Psoas muscle (tissue), 8 donors: ENCODE measurements around the gene TAF4. TPM values are rescaled to one million over a fixed set of nuclear protein-coding genes. Genes with fewer than 3 reads are reported as not detected.

Source experiments
- ATAC-seq, 4 donors: fragments of 200-7000 bp; cut with Tn5 transposase; one replicate each; pipeline ENCODE4 v1.9.1; 2020; ENCODE audit warnings: moderate library complexity in 3 of 4, mild to moderate bottlenecking in 2 of 4
- DNase-seq, 2 donors: peaks; one replicate each; pipeline ENCODE4 v3.0.0-alpha.2; 2020
- H3K27ac ChIP-seq: fragments of 200-600 bp; one replicate; pipeline ENCODE4 v1.8.0; 2022
- H3K27me3 ChIP-seq, 3 donors: fragments of 200-600 bp in 1 of 3; one replicate each; pipeline versions ENCODE4 v1.6.1 to v1.8.0; 2013 to 2022; ENCODE audit warnings: low read length in 2 of 3, mild to moderate bottlenecking in 2 of 3, moderate library complexity in 1 of 3; ENCODE audit not compliant: insufficient read depth in 3 of 3
- H3K36me3 ChIP-seq, 2 donors: fragments of 200-600 bp in 1 of 2; one replicate each; pipeline versions ENCODE4 v1.6.1 to v1.8.0; 2013 to 2022; ENCODE audit warnings: low read depth in 1 of 2, mild to moderate bottlenecking in 1 of 2, moderate library complexity in 1 of 2; ENCODE audit not compliant: insufficient read depth in 1 of 2
- H3K4me1 ChIP-seq: fragments of 200-600 bp; one replicate; pipeline ENCODE4 v1.8.0; 2022
- H3K4me3 ChIP-seq: fragments of 200-600 bp; one replicate; pipeline ENCODE4 v1.8.0; 2022; ENCODE audit warnings: mild to moderate bottlenecking
- H3K9me3 ChIP-seq: fragments of 200-600 bp; one replicate; pipeline ENCODE4 v1.8.0; 2022
- WGBS, 3 donors: extraction: QIAGEN DNeasy Blood & Tissue Kit; methylation state at CpG; one replicate each; pipeline versions ENCODE4 v1.1.6 to v1.1.7; 2013; 5-methylcytosine and 5-hydroxymethylcytosine counted together
- intact Hi-C, 2 donors: fragments of 100-400 bp; cut with DNase I; formaldehyde crosslinking; loops; one replicate each; pipeline versions ENCODE4 v1.11.0 to v1.14.2; 2022
- polyA plus RNA-seq, 3 donors: library from polyadenylated mRNA; stranded (reverse); fragments of 200-250 nt; gene quantifications; one replicate each; pipeline ENCODE4 v1.2.3, GENCODE V29; 2013
- total RNA-seq, 4 donors: library from RNA; stranded (reverse); fragmentation: NEBNext Ultra II Directional in 2 of 4; extraction: Animal tissue kit (Norgen Biotek cat#: 25700) in 2 of 4; gene quantifications; one replicate each; pipeline versions ENCODE4 v1.2.1 to v1.2.4, GENCODE V29; 2021 to 2023
- TF ChIP-seq, protein P1 (sequence below): fragments of 200-600 bp; IDR thresholded peaks from one replicate; pipeline ENCODE4 v1.8.0; 2022; ENCODE audit warnings: antibody characterized with exemption
- donor health status: healthy with polysubstance abuse.
- donor health status: DM: no; HTN: no; CAD: no; lungs with moderate emphysema.
- donor health status: Bipolar disorder and iron deficiency.
- donor health status: healthy.
- donor health status: DM: yes; HTN: yes; CAD: no.
- donor health status: DM: no; HTN: no; CAD: no.
- donor health status: DM: no; HTN: no; CAD: no.
- donor health status: DM: yes; HTN: yes; CAD: no.

The TAF4 gene
- total and polyA plus RNA-seq, 7 donors = 2.8 to 17.7 (median 10.7) TPM

GRCh38 chr20:61960836-61961235 is 104.8 kb downstream of the TAF4 start:
- TF ChIP-seq, protein P1, sequence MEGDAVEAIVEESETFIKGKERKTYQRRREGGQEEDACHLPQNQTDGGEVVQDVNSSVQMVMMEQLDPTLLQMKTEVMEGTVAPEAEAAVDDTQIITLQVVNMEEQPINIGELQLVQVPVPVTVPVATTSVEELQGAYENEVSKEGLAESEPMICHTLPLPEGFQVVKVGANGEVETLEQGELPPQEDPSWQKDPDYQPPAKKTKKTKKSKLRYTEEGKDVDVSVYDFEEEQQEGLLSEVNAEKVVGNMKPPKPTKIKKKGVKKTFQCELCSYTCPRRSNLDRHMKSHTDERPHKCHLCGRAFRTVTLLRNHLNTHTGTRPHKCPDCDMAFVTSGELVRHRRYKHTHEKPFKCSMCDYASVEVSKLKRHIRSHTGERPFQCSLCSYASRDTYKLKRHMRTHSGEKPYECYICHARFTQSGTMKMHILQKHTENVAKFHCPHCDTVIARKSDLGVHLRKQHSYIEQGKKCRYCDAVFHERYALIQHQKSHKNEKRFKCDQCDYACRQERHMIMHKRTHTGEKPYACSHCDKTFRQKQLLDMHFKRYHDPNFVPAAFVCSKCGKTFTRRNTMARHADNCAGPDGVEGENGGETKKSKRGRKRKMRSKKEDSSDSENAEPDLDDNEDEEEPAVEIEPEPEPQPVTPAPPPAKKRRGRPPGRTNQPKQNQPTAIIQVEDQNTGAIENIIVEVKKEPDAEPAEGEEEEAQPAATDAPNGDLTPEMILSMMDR = no peak
- WGBS, 3 donors = 91 to 97% (median 94%) methylated on average over 12 of the region's 12 CpGs
- intact Hi-C loops = no loop called here
- DNase-seq = no peak
- Histone ChIP-seq H3K27ac (no peak overlapping the region), H3K4me3 (no peak overlapping the region), H3K4me1 (no peaks in the 10 kb centered on the region), H3K9me3 (no peaks in the 10 kb centered on the region), H3K27me3 (peaks cover 0 to 9% (median 2%) of the 10 kb centered on the region in 3 donors), H3K36me3 (no peaks in the 10 kb centered on the region)
- ATAC-seq = no peak

DNA sequence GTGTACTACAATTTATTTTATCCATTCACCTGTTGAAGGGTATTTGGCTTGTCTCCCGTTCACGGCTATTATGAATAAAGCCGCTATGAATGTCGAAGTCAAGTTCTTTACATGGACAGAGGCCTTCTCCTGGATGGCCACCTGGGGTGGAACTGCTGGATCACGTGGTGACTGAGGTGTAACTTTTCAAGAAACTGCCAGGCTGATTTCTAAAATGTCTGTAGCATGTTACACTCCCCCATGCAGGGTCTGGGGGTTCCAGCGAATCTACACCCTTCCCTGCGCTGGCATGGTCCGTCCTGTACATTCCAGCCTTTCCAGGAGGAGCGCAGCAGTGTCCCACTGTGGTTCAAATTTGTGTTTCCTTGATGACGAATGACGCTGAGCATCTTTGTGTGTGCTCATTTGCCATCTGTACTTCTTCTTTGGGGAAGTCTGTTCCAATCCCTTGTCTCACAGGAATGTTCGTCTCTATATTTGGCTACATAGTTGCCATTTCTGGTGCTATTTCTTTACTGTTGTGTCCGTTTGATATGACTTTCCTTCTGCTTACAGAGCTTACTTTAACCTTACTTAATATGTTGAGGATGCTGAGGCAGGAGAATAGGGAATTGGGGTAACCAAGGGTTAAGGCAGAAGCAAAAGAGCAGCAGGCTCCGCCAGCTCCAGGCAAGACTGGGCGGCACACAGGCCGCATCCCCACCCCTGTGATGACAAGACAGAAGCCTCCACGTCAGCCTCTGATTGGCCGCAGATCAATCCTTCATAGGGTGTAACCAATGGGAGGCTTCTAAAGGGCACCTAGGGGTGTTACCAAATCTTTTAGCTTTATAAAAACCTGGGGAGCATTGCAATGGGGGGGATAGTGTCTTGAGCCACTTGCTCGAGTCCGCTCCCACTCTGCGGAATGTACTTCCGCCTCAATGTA is 106.6 kb downstream of the TAF4 start:
- TF ChIP-seq, protein P1 = no peak
- no peak for DNase-seq
- no peaks in the 10 kb centered on the region for H3K4me1 ChIP-seq
- intact Hi-C loops = no loop called here
- no peak overlapping the region for H3K27ac ChIP-seq
- no peaks in the 10 kb centered on the region for H3K9me3 ChIP-seq
- no peaks in the 10 kb centered on the region for H3K27me3 ChIP-seq
- ATAC-seq = no peak
- no peaks in the 10 kb centered on the region for H3K36me3 ChIP-seq
- no peak overlapping the region for H3K4me3 ChIP-seq
- 74 to 80% (median 75%) methylated on average over 22 of the region's 22 CpGs for WGBS, 3 donors

- Histone ChIP-seq H3K27ac (no peak overlapping the region), H3K27me3 (no peaks in the 10 kb centered on the region), H3K4me3 (no peak overlapping the region), H3K4me1 (no peaks in the 10 kb centered on the region), H3K9me3 (no peaks in the 10 kb centered on the region), H3K36me3 (no peaks in the 10 kb centered on the region)
- DNase-seq (no peak), ATAC-seq (no peak)
- 86 to 91% (median 90%) methylated on average over 12 of the region's 12 CpGs for WGBS, 3 donors
- intact Hi-C loops = no loop called here
- TF ChIP-seq, protein P1 = no peak
These were observed 107.5 kb downstream of the TAF4 start for GRCh38 chr20:61957961-61958715.

DNA sequence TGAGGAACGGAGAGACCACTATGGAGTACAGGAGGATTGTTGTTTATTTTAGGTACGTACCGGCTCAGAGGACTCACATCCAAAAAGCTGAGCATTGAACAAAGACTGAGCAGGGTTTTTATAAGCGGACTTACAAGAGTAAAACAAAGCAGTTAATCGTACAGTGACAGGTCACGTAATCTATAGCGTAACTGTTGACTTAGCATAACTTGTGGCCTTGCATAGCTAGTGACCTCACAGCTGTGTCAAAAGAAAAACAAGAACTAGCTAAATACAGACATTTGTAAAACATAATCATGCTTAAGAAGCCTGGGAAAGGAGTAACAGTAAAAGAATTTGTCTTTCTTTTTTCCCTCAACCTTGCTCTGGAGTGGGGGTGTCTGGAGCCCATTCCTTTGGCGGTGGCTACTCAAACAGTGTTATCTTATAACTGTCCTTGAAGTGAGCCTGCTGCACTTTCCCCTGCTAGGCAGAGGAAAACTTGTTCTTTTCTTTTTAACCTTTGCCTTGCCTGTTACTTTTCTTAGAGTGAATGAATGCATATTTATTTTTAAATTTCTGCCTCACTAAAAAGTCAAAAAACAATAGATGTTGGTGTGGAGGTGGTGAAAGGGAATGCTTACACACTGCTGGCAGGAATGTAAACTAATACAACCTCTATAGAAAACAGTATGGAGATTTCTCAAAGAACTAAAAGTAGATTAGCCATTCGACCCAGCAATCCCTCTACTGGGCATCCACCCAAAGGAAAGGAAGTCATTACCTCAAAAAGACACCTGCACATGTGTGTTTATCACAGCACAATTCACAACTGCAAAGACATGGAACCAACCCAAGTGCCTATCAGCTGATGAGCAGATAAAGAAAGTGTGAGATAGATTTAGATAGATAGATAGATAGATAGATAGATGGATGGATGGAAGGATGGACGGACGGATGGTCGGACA is 109.0 kb downstream of the TAF4 start:
- ATAC-seq = no peak
- Histone ChIP-seq H3K27ac (no peak overlapping the region), H3K27me3 (no peaks in the 10 kb centered on the region), H3K9me3 (no peaks in the 10 kb centered on the region), H3K4me1 (no peaks in the 10 kb centered on the region), H3K4me3 (no peak overlapping the region), H3K36me3 (no peaks in the 10 kb centered on the region)
- intact Hi-C loops = no loop called here
- 74 to 77% (median 75%) methylated on average over 12 of the region's 12 CpGs for WGBS, 3 donors
- no peak for DNase-seq
- TF ChIP-seq, protein P1 = no peak
